ENCODE measurements around the gene MRGPRG.

Gene MRGPRG

GRCh38 chr11:3222003-3222855 is 3.6 kb upstream of the MRGPRG start:
- Histone ChIP-seq H3K4me1 (ENCODE audit: control insufficient read depth, insufficient read depth, low read depth, low read length) (peaks cover 28% of the 10 kb centered on the region), H3K4me2 (ENCODE audit: low read length, poor library complexity, severe bottlenecking) (no peak overlapping the region), H2AFZ (ENCODE audit: low read depth, low read length) (no peak overlapping the region), H3K4ac (ENCODE audit: low read depth in 1 of 2, low read length in 2 of 2) (no peak overlapping the region), H3K9me3 (ENCODE audit: control insufficient read depth, low read length) (no peaks in the 10 kb centered on the region), H2AK5ac (ENCODE audit: low read length, severe bottlenecking) (no peak overlapping the region), H2BK15ac (ENCODE audit: low read depth, poor library complexity, severe bottlenecking) (no peak overlapping the region), H3K18ac (ENCODE audit: low read depth in 1 of 2, low read length in 2 of 2) (no peak overlapping the region), H3K4me3 (ENCODE audit: insufficient read depth in 1 of 2, low read depth in 1 of 2, low read length in 2 of 2) (no peak overlapping the region), H3K14ac (ENCODE audit: low read length in 2 of 2) (no peak overlapping the region), H4K91ac (ENCODE audit: low read length) (no peak overlapping the region), H4K8ac (ENCODE audit: low read length) (no peak overlapping the region), H3K9ac (ENCODE audit: low read length) (no peak overlapping the region), H2BK120ac (ENCODE audit: low read depth, low read length) (no peak overlapping the region), H3K27me3 (ENCODE audit: control insufficient read depth in 1 of 2, insufficient read depth in 1 of 2, low read length in 2 of 2) (peaks cover 35 to 89% of the 10 kb centered on the region in 2 experiments), H3K23ac (ENCODE audit: low read length in 2 of 2) (no peak overlapping the region), H2BK5ac (ENCODE audit: low read depth, low read length, poor library complexity, severe bottlenecking) (no peak overlapping the region), H3K36me3 (ENCODE audit: control insufficient read depth in 1 of 2, insufficient read depth in 2 of 2, low read depth in 1 of 2, low read length in 2 of 2) (no peaks in the 10 kb centered on the region), H3K79me1 (replicated peaks; ENCODE audit: low read length, poor library complexity, severe bottlenecking) (no peaks in the 10 kb centered on the region), H3K27ac (ENCODE audit: low read length, poor library complexity, severe bottlenecking) (no peak overlapping the region), H2BK12ac (ENCODE audit: low read length in 2 of 2) (no peak overlapping the region)
- 87% methylated on average over 31 of the region's 37 CpGs for WGBS
- DNase-seq, result no peak

- DNase-seq, result no peak
- Histone ChIP-seq H3K36me3 (ENCODE audit: control insufficient read depth in 1 of 2, insufficient read depth in 2 of 2, low read depth in 1 of 2, low read length in 2 of 2) (no peaks in the 10 kb centered on the region), H4K91ac (ENCODE audit: low read length) (no peak overlapping the region), H3K4me2 (ENCODE audit: low read length, poor library complexity, severe bottlenecking) (no peak overlapping the region), H2AK5ac (ENCODE audit: low read length, severe bottlenecking) (no peak overlapping the region), H3K18ac (ENCODE audit: low read depth in 1 of 2, low read length in 2 of 2) (no peak overlapping the region), H3K4me3 (ENCODE audit: insufficient read depth in 1 of 2, low read depth in 1 of 2, low read length in 2 of 2) (no peak overlapping the region), H3K79me1 (replicated peaks; ENCODE audit: low read length, poor library complexity, severe bottlenecking) (no peaks in the 10 kb centered on the region), H3K9ac (ENCODE audit: low read length) (no peak overlapping the region), H3K4me1 (ENCODE audit: control insufficient read depth, insufficient read depth, low read depth, low read length) (peaks cover 30% of the 10 kb centered on the region), H4K8ac (ENCODE audit: low read length) (no peak overlapping the region), H3K14ac (ENCODE audit: low read length in 2 of 2) (no peak overlapping the region), H2BK15ac (ENCODE audit: low read depth, poor library complexity, severe bottlenecking) (no peak overlapping the region), H3K9me3 (ENCODE audit: control insufficient read depth, low read length) (no peaks in the 10 kb centered on the region), H2BK12ac (ENCODE audit: low read length in 2 of 2) (no peak overlapping the region), H3K27me3 (ENCODE audit: control insufficient read depth in 1 of 2, insufficient read depth in 1 of 2, low read length in 2 of 2) (peaks cover 35 to 93% of the 10 kb centered on the region in 2 experiments), H2AFZ (ENCODE audit: low read depth, low read length) (no peak overlapping the region), H3K27ac (ENCODE audit: low read length, poor library complexity, severe bottlenecking) (no peak overlapping the region), H3K4ac (ENCODE audit: low read depth in 1 of 2, low read length in 2 of 2) (no peak overlapping the region), H2BK5ac (ENCODE audit: low read depth, low read length, poor library complexity, severe bottlenecking) (no peak overlapping the region), H2BK120ac (ENCODE audit: low read depth, low read length) (no peak overlapping the region), H3K23ac (ENCODE audit: low read length in 2 of 2) (no peak overlapping the region)
- 74% methylated on average over 25 of the region's 27 CpGs for WGBS
Observed at GRCh38 chr11:3221408-3222002, 2.9 kb upstream of the MRGPRG start.

GRCh38 chr11:3220521-3221407 is 2.2 kb upstream of the MRGPRG start:
- Histone ChIP-seq H2AK5ac (ENCODE audit: low read length, severe bottlenecking) (no peak overlapping the region), H3K27ac (ENCODE audit: low read length, poor library complexity, severe bottlenecking) (no peak overlapping the region), H3K23ac (ENCODE audit: low read length in 2 of 2) (no peak overlapping the region), H3K79me1 (replicated peaks; ENCODE audit: low read length, poor library complexity, severe bottlenecking) (no peaks in the 10 kb centered on the region), H3K36me3 (ENCODE audit: control insufficient read depth in 1 of 2, insufficient read depth in 2 of 2, low read depth in 1 of 2, low read length in 2 of 2) (no peaks in the 10 kb centered on the region), H3K27me3 (ENCODE audit: control insufficient read depth in 1 of 2, insufficient read depth in 1 of 2, low read length in 2 of 2) (peaks cover 42 to 93% of the 10 kb centered on the region in 2 experiments), H3K4ac (ENCODE audit: low read depth in 1 of 2, low read length in 2 of 2) (no peak overlapping the region), H3K4me2 (ENCODE audit: low read length, poor library complexity, severe bottlenecking) (no peak overlapping the region), H2BK12ac (ENCODE audit: low read length in 2 of 2) (no peak overlapping the region), H3K9ac (ENCODE audit: low read length) (no peak overlapping the region), H3K4me3 (ENCODE audit: insufficient read depth in 1 of 2, low read depth in 1 of 2, low read length in 2 of 2) (no peak overlapping the region), H4K8ac (ENCODE audit: low read length) (no peak overlapping the region), H2BK15ac (ENCODE audit: low read depth, poor library complexity, severe bottlenecking) (no peak overlapping the region), H4K91ac (ENCODE audit: low read length) (no peak overlapping the region), H3K4me1 (ENCODE audit: control insufficient read depth, insufficient read depth, low read depth, low read length) (peaks cover 26% of the 10 kb centered on the region), H3K9me3 (ENCODE audit: control insufficient read depth, low read length) (no peaks in the 10 kb centered on the region), H3K18ac (ENCODE audit: low read depth in 1 of 2, low read length in 2 of 2) (no peak overlapping the region), H2BK120ac (ENCODE audit: low read depth, low read length) (no peak overlapping the region), H3K14ac (ENCODE audit: low read length in 2 of 2) (no peak overlapping the region), H2BK5ac (ENCODE audit: low read depth, low read length, poor library complexity, severe bottlenecking) (no peak overlapping the region), H2AFZ (ENCODE audit: low read depth, low read length) (no peak overlapping the region)
- 73% methylated on average over 20 of the region's 21 CpGs for WGBS
- no peak for DNase-seq

- H3K36me3 ChIP-seq (ENCODE audit: control insufficient read depth in 1 of 2, insufficient read depth in 2 of 2, low read depth in 1 of 2, low read length in 2 of 2), result no peaks in the 10 kb centered on the region
- WGBS, result 53% methylated on average over 8 of the region's 11 CpGs
- H2BK120ac ChIP-seq (ENCODE audit: low read depth, low read length), result no peak overlapping the region
- H3K27me3 ChIP-seq (ENCODE audit: control insufficient read depth in 1 of 2, insufficient read depth in 1 of 2, low read length in 2 of 2), result peaks cover 49 to 96% of the 10 kb centered on the region in 2 experiments
- no peak overlapping the region for H4K91ac ChIP-seq (ENCODE audit: low read length)
- H3K18ac ChIP-seq (ENCODE audit: low read depth in 1 of 2, low read length in 2 of 2), result no peak overlapping the region
- H3K4me2 ChIP-seq (ENCODE audit: low read length, poor library complexity, severe bottlenecking), result no peak overlapping the region
- H3K27ac ChIP-seq (ENCODE audit: low read length, poor library complexity, severe bottlenecking), result no peak overlapping the region
- peaks cover 22% of the 10 kb centered on the region for H3K4me1 ChIP-seq (ENCODE audit: control insufficient read depth, insufficient read depth, low read depth, low read length)
- H3K9ac ChIP-seq (ENCODE audit: low read length), result no peak overlapping the region
- H2BK5ac ChIP-seq (ENCODE audit: low read depth, low read length, poor library complexity, severe bottlenecking), result no peak overlapping the region
- no peak overlapping the region for H2AFZ ChIP-seq (ENCODE audit: low read depth, low read length)
- H2AK5ac ChIP-seq (ENCODE audit: low read length, severe bottlenecking), result no peak overlapping the region
- no peak overlapping the region for H3K4ac ChIP-seq (ENCODE audit: low read depth in 1 of 2, low read length in 2 of 2)
- no peak overlapping the region for H2BK15ac ChIP-seq (ENCODE audit: low read depth, poor library complexity, severe bottlenecking)
- no peak overlapping the region for H3K14ac ChIP-seq (ENCODE audit: low read length in 2 of 2)
- no peak for DNase-seq
- no peak overlapping the region for H2BK12ac ChIP-seq (ENCODE audit: low read length in 2 of 2)
- H3K79me1 ChIP-seq (replicated peaks; ENCODE audit: low read length, poor library complexity, severe bottlenecking), result no peaks in the 10 kb centered on the region
- H3K9me3 ChIP-seq (ENCODE audit: control insufficient read depth, low read length), result no peaks in the 10 kb centered on the region
- no peak overlapping the region for H3K4me3 ChIP-seq (ENCODE audit: insufficient read depth in 1 of 2, low read depth in 1 of 2, low read length in 2 of 2)
- H3K23ac ChIP-seq (ENCODE audit: low read length in 2 of 2), result no peak overlapping the region
- peak overlapping the region; percentile 15 for H4K8ac ChIP-seq (ENCODE audit: low read length)
Observed at GRCh38 chr11:3220101-3220500, 1.5 kb upstream of the MRGPRG start.
